ENCODE measurements around the gene MTA3.

Gene MTA3

DNA sequence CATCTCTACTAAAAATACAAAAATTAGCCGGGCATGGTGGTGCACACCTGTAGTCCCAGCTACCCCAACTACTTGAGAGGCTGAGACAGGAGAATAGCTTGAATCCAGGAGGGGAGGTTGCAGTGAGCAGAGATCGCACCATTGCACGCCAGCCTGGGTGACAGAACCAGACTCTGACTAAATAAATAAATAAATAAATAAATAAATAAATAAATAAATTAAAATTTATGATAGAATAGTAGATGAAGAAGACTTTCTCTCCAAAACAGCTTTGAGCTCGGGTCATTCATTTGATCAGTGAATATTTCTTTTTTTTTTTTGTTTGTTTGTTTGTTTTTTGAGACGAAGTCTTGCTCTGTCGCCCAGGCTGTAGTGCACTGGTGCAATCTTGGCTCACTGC, 17.6 kb upstream of the MTA3 start:
- Histone ChIP-seq H3K27ac (replicated peaks) (no peak overlapping the region), H3K4me3 (replicated peaks; ENCODE audit: insufficient read depth, low read length) (no peak overlapping the region), H3K27me3 (ENCODE audit: insufficient read depth, poor library complexity, severe bottlenecking) (no peaks in the 10 kb centered on the region)
- no peak for DNase-seq (ENCODE audit: low read depth in 1 of 2, low spot score in 1 of 2)
- TF ChIP-seq GABPA (IDR thresholded peaks at IDR 0.05; ENCODE audit: low read depth), result no peak
- TF ChIP-seq, protein P1, sequence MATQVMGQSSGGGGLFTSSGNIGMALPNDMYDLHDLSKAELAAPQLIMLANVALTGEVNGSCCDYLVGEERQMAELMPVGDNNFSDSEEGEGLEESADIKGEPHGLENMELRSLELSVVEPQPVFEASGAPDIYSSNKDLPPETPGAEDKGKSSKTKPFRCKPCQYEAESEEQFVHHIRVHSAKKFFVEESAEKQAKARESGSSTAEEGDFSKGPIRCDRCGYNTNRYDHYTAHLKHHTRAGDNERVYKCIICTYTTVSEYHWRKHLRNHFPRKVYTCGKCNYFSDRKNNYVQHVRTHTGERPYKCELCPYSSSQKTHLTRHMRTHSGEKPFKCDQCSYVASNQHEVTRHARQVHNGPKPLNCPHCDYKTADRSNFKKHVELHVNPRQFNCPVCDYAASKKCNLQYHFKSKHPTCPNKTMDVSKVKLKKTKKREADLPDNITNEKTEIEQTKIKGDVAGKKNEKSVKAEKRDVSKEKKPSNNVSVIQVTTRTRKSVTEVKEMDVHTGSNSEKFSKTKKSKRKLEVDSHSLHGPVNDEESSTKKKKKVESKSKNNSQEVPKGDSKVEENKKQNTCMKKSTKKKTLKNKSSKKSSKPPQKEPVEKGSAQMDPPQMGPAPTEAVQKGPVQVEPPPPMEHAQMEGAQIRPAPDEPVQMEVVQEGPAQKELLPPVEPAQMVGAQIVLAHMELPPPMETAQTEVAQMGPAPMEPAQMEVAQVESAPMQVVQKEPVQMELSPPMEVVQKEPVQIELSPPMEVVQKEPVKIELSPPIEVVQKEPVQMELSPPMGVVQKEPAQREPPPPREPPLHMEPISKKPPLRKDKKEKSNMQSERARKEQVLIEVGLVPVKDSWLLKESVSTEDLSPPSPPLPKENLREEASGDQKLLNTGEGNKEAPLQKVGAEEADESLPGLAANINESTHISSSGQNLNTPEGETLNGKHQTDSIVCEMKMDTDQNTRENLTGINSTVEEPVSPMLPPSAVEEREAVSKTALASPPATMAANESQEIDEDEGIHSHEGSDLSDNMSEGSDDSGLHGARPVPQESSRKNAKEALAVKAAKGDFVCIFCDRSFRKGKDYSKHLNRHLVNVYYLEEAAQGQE (IDR thresholded peaks at IDR 0.05; ENCODE audit: insufficient replicate concordance, low read depth), result no peak
- TF ChIP-seq POLR2AphosphoS5 (IDR thresholded peaks at IDR 0.05; ENCODE audit: low read depth), result no peak
- TF ChIP-seq, protein P2, sequence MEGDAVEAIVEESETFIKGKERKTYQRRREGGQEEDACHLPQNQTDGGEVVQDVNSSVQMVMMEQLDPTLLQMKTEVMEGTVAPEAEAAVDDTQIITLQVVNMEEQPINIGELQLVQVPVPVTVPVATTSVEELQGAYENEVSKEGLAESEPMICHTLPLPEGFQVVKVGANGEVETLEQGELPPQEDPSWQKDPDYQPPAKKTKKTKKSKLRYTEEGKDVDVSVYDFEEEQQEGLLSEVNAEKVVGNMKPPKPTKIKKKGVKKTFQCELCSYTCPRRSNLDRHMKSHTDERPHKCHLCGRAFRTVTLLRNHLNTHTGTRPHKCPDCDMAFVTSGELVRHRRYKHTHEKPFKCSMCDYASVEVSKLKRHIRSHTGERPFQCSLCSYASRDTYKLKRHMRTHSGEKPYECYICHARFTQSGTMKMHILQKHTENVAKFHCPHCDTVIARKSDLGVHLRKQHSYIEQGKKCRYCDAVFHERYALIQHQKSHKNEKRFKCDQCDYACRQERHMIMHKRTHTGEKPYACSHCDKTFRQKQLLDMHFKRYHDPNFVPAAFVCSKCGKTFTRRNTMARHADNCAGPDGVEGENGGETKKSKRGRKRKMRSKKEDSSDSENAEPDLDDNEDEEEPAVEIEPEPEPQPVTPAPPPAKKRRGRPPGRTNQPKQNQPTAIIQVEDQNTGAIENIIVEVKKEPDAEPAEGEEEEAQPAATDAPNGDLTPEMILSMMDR (IDR thresholded peaks at IDR 0.05; ENCODE audit: insufficient read depth, low read length), result no peak
- TF ChIP-seq SPI1 (IDR thresholded peaks at IDR 0.05; ENCODE audit: borderline replicate concordance, low read depth), result no peak

DNA sequence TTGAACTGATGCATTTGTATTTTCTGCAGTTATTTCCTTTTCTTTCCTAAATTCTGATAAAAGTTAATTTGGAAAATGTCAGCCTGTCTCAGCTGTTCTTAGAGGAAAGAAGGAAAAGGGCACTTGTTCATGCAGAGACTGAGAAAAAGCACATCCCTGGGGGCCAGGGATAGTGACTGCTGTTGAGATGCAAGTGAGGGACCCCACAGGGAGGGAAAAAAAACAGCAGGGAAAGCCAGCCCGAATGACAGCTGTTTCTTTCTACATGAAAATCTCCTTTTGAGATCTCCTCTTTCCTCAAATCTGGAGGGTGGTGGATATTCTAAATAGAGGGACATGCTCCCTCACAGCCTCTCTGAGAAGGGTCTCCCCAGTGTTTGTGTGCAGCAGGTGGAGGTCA, 14.0 kb upstream of the MTA3 start:
- no peak overlapping the region for H3K4me3 ChIP-seq (replicated peaks; ENCODE audit: insufficient read depth, low read length)
- TF ChIP-seq, protein P1 (IDR thresholded peaks at IDR 0.05; ENCODE audit: insufficient replicate concordance, low read depth), result no peak
- TF ChIP-seq GABPA (IDR thresholded peaks at IDR 0.05; ENCODE audit: low read depth), result no peak
- TF ChIP-seq, protein P2 (IDR thresholded peaks at IDR 0.05; ENCODE audit: insufficient read depth, low read length), result no peak
- no peak for TF ChIP-seq SPI1 (IDR thresholded peaks at IDR 0.05; ENCODE audit: borderline replicate concordance, low read depth)
- TF ChIP-seq POLR2AphosphoS5 (IDR thresholded peaks at IDR 0.05; ENCODE audit: low read depth), result no peak
- DNase-seq (ENCODE audit: low read depth in 1 of 2, low spot score in 1 of 2), result no peak
- H3K27ac ChIP-seq (replicated peaks), result no peak overlapping the region
- no peaks in the 10 kb centered on the region for H3K27me3 ChIP-seq (ENCODE audit: insufficient read depth, poor library complexity, severe bottlenecking)

DNA sequence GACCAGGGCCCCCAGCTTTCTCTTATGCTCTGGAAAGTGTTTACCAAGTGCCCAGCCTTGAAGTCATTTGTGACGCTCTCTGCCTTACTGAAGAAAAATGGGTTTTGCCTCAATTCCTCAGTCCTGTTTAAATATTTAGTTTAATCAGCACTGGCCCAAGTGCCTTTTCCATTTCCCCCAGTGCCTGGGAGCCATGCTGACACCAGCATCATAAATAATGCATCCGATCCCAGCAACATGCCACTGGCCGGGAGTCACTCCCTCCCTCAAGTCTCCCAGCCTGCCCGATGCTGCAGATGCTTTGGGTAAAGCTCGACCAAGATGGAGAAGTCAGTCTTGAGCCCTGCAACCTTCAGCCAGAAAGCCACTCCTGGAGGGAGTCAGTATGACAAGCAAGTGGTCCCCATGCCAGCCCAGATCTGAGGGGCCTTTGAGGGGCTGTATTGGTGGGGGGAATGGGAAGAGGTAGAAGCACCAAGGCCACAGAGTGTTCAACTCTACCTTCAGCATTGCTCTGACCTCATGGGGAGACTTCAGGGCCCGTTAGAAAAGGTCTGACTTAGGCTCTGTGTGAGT, 12.0 kb upstream of the MTA3 start:
- Histone ChIP-seq H3K27ac (replicated peaks) (no peak overlapping the region), H3K27me3 (ENCODE audit: insufficient read depth, poor library complexity, severe bottlenecking) (no peaks in the 10 kb centered on the region)

More for the DNA sequence above, 12.0 kb upstream of the MTA3 start:
- no peak overlapping the region for H3K4me3 ChIP-seq (replicated peaks; ENCODE audit: insufficient read depth, low read length)
- no peak for DNase-seq (ENCODE audit: low read depth in 1 of 2, low spot score in 1 of 2)
- TF ChIP-seq, protein P1 (IDR thresholded peaks at IDR 0.05; ENCODE audit: insufficient replicate concordance, low read depth), result no peak
- TF ChIP-seq GABPA (IDR thresholded peaks at IDR 0.05; ENCODE audit: low read depth) (no peak), SPI1 (IDR thresholded peaks at IDR 0.05; ENCODE audit: borderline replicate concordance, low read depth) (no peak), POLR2AphosphoS5 (IDR thresholded peaks at IDR 0.05; ENCODE audit: low read depth) (no peak)
- TF ChIP-seq, protein P2 (IDR thresholded peaks at IDR 0.05; ENCODE audit: insufficient read depth, low read length), result no peak
